Kidney capillary endothelial cell (primary cell): Measurements from ENCODE around the gene GYPE.
"Not testable (repeated sequence)": the region's sequence is repeated elsewhere in the genome, so short reads cannot be mapped to it uniquely, and the experiment has no call there.

Experiments used
- DNase-seq: peaks from one replicate; pipeline ENCODE4 v3.0.0-alpha.2; 2018; ENCODE audit warnings: low spot score

The GYPE gene

DNA sequence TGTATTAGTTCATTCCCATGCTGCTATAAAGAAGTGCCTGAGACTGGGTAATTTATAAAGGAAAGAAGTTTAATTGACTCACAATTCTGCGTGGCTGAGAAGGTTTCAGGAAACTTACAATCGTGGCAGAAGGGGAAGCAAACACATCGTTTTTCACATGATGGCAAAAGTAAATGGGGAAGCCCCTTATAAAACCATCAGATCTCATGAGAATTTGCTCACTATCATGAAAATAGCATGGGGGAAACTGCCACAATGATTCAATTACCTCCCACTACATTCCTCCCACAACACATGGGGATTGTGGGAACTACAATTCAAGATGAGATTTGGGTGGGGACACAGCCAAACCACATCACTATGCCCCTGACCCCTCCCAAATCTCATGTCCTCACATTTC lies 35.4 kb downstream of the GYPE start:
- DNase-seq, result not testable (repeated sequence)

DNA sequence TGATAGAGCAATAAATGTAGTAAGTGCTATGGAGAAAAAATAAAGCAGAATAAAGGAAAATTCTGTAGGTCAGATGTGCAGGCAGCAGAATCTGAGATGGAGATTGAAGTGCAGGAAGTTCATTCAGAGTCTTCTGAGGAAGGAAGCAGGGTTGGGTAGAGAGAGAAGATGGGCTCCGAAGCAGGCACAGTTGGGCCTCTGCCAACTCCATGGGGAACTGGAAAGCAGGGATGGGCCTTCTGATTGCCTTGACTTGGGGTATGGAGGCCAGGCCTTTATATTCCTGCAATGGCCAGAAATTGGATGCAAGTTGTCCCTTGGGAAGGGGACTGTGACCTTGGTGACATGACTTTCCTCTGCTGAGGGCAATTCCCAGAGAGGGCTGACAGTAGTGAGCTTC lies 42.6 kb downstream of the GYPE start:
- not testable (repeated sequence) for DNase-seq

DNA sequence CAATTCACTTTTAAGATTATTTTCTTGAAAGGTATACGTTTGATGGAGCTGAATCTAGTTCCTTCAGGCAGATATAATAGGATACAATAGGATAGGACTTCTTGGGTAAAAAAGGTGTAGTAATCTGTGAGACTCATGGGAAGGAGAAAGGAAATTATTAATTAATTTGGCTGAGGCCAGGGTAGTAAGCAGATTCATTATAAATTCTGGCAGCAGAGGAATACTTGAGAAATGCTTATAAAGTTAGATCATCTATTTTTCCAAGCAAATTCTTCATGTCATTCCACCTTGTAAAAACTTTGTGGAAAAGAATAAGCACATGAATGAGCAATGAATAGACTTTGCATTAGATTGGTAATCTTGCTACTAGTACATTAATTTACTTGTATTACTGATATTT lies 46.9 kb downstream of the GYPE start:
- no peak for DNase-seq

DNA sequence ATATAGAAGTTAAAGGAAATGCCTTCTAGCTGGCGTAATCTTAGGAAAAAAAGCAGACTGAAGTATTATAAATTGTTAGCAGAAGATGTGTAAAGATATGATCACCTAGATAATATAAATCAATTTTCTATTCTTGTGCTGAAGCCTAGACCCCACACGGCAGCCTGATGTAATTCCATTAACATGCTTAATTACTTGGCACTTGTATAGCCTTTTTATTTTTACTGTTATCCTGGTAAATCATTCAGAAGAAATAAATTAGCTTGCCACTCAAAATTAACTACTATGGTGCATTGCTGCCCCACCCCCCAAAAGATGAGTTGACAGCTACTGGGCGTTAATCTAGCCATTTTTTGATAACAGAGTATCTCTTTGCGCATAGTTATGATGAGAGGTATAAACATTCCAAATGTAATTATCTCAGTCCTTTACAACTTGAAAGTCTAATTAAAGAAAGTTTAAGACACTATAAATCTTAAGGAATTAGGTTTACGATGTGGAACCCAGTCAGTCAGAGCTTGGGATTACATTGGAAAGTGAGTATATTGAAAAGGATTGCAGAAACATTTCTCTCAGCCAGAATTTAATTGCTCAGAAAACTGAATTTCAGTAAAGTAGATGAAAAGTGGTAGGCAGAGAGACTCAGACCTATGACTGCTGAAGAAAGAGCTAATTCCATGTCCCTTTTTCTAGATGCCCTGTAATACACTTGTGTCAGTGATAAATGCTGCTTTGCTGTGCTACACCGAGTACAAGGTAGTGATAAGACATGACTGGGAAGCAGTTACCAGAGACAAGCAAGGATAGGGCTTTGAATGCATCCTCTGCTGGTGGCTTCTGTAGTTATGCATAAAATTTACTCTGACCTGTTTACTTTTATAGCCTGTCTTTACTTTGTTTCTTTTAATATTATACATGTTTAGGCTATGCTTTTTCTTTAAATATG lies 47.7 kb downstream of the GYPE start:
- not testable (repeated sequence) for DNase-seq

DNA sequence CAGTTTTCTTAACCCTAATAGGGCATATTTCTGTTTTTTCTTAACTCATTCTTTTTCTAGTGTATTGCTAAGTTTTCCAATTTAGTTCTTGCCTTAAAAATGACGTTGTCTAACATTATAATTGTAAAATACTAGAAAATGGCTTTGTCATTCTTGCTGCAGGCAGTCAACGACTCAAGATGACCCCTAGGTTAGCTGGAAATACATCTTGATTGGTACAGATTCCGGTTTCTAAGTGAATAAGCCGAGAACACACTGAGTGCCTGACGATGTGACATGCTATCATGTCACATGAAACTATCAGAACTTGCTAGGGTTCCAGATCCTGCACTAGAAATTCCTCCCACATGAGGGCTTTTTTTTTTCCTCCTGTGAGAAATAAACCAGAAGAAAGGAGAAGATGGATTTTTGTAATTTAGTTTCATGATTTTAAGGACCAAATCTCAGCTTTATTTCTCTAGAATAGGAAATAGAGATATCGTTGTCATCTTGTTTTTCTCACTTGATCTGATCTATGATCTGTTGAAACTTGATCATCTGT lies 49.3 kb downstream of the GYPE start:
- DNase-seq, result not testable (repeated sequence)

DNA sequence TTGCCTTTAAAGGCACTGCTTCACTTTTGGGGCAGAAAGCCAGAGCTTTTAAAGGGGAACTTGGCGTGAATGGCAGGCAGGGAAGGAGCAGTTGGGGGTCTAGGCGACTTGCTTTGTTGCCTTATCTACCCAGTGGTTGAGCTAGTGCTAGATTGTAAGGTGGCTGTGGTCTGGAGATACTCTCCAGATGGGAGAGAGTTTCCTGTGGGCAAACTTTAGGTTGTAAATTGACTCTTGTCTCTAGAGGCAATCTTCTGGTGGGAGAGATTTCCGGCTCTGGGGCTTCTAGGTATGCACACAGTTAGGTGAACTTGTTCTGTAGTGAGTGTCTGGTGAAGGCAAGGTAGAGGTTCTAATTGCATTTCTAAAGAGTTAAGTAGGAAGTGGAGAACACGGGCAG lies 50.7 kb downstream of the GYPE start:
- not testable (repeated sequence) for DNase-seq

DNA sequence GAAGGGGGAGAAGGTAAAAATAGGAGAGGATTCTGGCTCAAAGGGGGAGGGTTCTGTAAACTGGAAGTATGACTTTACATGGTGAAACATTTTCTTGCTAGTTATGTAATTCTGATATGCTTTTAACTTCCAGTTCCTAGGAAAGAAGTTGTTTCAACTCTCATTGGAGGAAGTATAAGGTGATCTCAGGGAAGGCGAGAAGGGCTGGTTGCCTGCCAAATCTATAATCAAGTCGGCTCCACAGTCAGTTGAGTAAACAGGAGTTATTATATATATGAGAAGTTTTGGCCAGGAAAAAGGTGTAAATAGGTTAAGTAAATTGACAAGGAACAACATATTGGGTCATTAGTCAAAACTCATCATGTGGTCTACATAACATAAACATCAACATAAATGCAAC lies 56.1 kb downstream of the GYPE start:
- not testable (repeated sequence) for DNase-seq

DNA sequence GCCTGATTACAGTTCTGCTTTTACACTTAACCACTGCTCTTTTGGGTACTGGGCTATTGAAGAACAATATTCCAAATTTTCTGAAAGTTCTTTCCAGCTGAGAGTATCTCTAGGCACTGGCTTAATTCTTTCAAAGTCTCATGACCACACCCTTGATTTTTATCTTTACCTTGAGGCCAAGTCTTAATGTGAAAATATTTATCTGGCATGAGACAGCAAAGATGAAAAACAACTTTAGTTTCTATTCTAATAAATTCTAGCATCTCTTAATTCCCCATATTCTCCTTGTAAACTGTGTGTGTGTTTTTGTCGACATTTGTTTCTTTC lies 61.9 kb downstream of the GYPE start:
- not testable (repeated sequence) for DNase-seq

DNA sequence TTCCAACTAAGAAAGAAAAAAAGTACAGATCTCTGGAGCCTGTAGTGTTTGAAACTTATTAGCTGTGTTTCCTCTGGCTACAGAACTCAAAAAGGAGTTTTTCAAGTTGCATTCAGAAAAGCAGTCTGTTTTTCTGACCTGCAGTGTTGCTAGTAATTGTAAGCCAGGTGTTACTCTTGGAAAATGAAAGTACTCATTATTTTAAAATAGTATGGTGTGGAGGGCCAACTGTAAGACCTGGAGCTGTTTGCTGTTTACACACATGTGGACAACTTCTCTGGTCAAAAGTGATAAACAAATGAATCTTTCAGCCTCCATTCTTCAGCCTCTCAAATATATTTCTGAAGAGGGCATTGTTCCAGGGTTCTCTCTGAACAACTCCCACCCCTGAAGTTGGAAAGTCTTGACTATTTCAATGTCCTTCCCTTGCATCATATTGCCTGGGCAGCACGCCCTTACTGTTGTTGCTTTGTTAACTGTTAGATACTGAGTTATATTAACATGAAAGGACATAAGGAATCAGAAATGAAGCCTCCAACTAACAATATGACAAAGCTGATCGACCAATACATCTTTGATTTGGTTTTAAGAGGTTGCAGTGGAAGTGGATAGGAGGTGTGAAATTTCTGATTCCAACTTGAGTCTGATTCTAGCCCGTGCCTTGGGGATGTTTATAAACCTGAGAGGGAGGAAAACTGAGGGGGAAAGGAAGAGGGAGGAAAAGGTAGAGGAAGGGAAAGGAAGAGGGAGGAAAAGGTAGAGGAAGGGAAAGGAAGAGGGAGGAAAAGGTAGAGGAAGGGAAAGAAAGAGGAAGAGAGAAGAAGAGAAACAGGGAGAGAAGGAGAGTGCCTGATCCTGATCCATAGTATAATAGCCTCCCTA lies 62.5 kb downstream of the GYPE start:
- not testable (repeated sequence) for DNase-seq

DNA sequence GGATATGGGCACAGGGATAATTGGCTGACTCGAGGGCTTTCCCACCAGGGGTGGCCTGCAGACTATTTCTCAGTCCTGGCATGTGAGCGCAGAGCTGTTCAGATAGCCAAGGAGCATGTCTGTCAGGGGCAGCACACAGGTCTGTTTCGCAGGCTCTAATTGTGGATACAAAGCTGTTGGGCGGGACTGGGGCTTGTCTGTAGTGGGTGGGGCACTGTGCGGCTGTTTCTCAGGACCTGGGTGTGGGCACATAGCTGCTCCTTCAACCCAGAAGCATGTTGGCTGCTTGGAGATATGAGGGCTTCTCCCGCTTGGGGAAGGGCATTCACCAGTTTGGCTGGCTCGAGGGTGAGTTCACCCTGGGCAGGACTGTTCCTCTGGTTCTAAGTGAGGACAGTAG lies 65.9 kb downstream of the GYPE start:
- DNase-seq, result not testable (repeated sequence)

DNA sequence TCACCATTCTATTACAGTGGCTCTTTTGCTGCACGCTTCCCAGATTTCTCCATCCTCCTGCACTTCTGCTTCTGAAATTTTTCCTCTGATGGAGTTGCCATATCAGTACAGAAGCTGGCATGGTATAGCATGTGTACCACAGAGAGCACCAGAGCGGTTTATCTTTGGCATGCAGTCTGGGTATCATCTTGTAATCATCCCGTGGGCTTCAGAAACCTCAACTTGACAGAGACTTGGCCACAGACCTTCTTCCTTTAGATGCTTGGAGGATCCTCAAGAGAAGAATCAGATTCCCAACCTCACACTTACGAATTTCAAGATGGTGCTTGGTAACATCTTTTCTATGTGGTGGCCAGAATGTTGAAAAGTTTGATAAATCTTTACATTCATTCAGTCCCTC lies 71.2 kb downstream of the GYPE start:
- DNase-seq, result not testable (repeated sequence)

DNA sequence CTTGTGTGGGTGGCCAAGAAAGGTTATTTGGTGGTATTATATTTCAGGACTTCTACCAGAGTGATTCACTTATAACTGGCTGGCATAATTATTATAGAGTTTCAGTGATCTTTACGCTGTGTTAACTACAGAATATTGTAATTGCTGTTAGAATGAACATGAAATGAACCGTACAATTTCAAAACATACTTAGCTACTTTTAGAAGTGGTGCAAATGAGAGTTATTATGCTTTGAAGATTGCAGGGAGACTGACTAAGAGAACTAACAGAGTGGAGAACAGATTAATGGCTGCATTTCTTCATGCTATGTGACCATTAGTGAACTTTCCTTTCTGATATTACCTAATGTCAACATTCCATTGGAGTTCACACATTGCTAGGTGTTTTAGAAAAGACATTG lies 71.7 kb downstream of the GYPE start:
- DNase-seq, result not testable (repeated sequence)

DNA sequence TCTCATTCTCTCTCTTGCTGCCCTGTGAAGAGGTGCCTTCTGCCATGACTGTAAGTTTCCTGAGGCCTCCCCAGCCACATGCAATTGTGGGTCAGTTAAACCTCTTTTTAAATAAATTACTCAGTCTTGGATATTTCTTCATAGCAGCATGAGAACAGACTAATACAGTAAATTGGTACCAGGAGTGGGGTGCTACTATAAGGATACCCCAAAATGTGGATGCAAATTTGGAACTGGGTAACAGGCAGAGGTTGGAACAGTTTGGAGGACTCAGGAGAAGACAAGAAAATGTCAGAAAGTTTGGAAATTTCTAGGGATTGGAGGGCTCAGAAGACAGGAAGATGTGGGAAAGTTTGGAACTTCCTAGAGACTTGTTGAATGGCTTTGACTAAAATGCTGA lies 74.8 kb downstream of the GYPE start:
- DNase-seq, result not testable (repeated sequence)

DNA sequence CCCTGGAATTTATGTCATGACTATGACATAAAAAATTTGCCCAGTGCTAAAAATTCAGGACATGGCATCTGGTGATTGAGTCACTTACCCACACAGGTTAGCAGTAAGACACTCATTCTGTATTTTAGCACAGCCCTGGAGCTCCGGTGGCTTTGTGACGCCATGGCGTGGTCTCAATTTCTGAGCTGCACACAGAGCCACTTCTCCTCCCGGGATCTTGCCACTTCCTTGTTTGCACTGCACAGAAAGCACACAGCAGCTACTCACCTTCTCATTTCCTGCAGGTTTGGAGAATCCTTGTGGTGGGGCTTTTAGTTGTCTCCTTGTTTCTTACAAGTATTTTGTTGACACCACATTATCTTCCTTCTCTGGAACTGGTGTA lies 76.1 kb downstream of the GYPE start:
- DNase-seq, result not testable (repeated sequence)
